GM21381 (cell line): ENCODE data around the gene KIAA1586.
"Not testable (repeated sequence)": the region's sequence is repeated elsewhere in the genome, so short reads cannot be mapped to it uniquely, and the experiment has no call there.

Experiments used
- ATAC-seq: cut with Tn5 transposase; IDR thresholded peaks from one replicate; pipeline ENCODE4 v1.9.1; 2021; ENCODE audit warnings: mild to moderate bottlenecking, moderate library complexity; ENCODE audit not compliant: unreplicated experiment

Gene KIAA1586

GRCh38 chr6:57046332-57047256 is at the start of gene KIAA1586:
TSS of gene KIAA1586 (plus strand) at chr6:57046693. CDS start at chr6:57046756, 63 bp downstream.
- ATAC-seq, result peak; percentile 97

GRCh38 chr6:56999049-56999448 is 47.4 kb upstream of the KIAA1586 start:
- ATAC-seq, result no peak

- not testable (repeated sequence) for ATAC-seq
Observed at GRCh38 chr6:56999748-57000147, 46.7 kb upstream of the KIAA1586 start.

GRCh38 chr6:57002197-57002596 is 44.3 kb upstream of the KIAA1586 start:
- no peak for ATAC-seq

GRCh38 chr6:57004292-57004691 is 42.2 kb upstream of the KIAA1586 start:
- no peak for ATAC-seq

GRCh38 chr6:57006101-57006500 is 40.4 kb upstream of the KIAA1586 start:
- no peak for ATAC-seq

- not testable (repeated sequence) for ATAC-seq
Observed at GRCh38 chr6:57008069-57008468, 38.4 kb upstream of the KIAA1586 start.

GRCh38 chr6:57013521-57013926 is 33.0 kb upstream of the KIAA1586 start:
- no peak for ATAC-seq

- ATAC-seq, result no peak
Observed at GRCh38 chr6:57017069-57017468, 29.4 kb upstream of the KIAA1586 start.

GRCh38 chr6:57017841-57018240 is 28.7 kb upstream of the KIAA1586 start:
- ATAC-seq, result no peak

- ATAC-seq, result no peak
Observed at GRCh38 chr6:57019434-57019833, 27.1 kb upstream of the KIAA1586 start.

- no peak for ATAC-seq
Observed at GRCh38 chr6:57021086-57021720, 25.3 kb upstream of the KIAA1586 start.

GRCh38 chr6:57024321-57024720 is 22.2 kb upstream of the KIAA1586 start:
- ATAC-seq, result no peak

GRCh38 chr6:57024775-57025174 is 21.7 kb upstream of the KIAA1586 start:
- ATAC-seq, result no peak

- ATAC-seq, result no peak
Observed at GRCh38 chr6:57026001-57026400, 20.5 kb upstream of the KIAA1586 start.

GRCh38 chr6:57027301-57027700 is 19.2 kb upstream of the KIAA1586 start:
- ATAC-seq, result no peak

GRCh38 chr6:57029213-57029612 is 17.3 kb upstream of the KIAA1586 start:
- ATAC-seq, result no peak

- ATAC-seq, result no peak
Observed at GRCh38 chr6:57033228-57033627, 13.3 kb upstream of the KIAA1586 start.

- ATAC-seq, result no peak
Observed at GRCh38 chr6:57035549-57035948, 10.9 kb upstream of the KIAA1586 start.

GRCh38 chr6:57038906-57039305 is 7.6 kb upstream of the KIAA1586 start:
- ATAC-seq, result no peak

GRCh38 chr6:57040011-57040410 is 6.5 kb upstream of the KIAA1586 start:
- ATAC-seq, result no peak

- ATAC-seq, result not testable (repeated sequence)
Observed at GRCh38 chr6:57044061-57044460, 2.4 kb upstream of the KIAA1586 start.
